Stomach (tissue), 4 donors: Measurements from ENCODE around the gene RRP12.

Experiments used
- POLR2A ChIP-seq, 4 donors: fragments of 450-650 bp; IDR thresholded peaks; one replicate each; pipeline ENCODE4 v1.6.1; 2016; ENCODE audit warnings: antibody characterized with exemption in 4 of 4, control low read depth in 2 of 4, mild to moderate bottlenecking in 1 of 4, moderate library complexity in 1 of 4
- TF ChIP-seq, protein P1 (sequence below), 7 experiments: fragments of 450-650 bp in 4 of 7; fragments of 200-600 bp in 3 of 7; sonication (generic) in 3 of 7; IDR thresholded peaks; one replicate each; pipeline ENCODE4 v1.5.1; 2016 to 2019; ENCODE audit warnings: antibody characterized with exemption in 7 of 7, control low read depth in 2 of 7, mild to moderate bottlenecking in 1 of 7

DNA sequence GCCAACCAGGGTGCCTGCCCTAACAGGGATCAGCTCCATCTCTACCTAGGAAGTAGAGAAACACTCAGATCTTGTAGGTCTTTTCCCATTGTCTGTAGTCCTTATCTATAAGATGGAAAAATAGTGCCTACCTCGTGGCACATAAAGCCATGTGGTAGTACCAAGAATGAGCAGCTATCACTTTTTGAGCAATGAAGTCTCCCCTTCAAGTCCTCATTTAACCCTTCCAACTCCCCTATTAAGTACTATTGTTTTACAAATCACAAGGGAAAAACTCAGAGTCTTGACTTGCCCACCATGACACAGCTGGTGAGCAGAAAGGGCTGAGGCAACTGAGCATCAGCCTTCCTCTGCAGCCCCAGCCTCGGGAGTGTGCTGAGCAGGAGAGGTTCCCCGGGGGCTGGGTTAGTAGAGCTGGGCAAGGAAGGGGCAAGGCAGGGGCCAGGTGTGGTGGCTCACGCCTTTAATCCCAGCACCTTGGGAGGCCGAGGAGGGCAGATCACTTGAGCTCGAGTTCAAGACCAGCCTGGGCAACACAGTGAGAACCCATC lies 69.9 kb downstream of the RRP12 start:
- TF ChIP-seq, protein P1, sequence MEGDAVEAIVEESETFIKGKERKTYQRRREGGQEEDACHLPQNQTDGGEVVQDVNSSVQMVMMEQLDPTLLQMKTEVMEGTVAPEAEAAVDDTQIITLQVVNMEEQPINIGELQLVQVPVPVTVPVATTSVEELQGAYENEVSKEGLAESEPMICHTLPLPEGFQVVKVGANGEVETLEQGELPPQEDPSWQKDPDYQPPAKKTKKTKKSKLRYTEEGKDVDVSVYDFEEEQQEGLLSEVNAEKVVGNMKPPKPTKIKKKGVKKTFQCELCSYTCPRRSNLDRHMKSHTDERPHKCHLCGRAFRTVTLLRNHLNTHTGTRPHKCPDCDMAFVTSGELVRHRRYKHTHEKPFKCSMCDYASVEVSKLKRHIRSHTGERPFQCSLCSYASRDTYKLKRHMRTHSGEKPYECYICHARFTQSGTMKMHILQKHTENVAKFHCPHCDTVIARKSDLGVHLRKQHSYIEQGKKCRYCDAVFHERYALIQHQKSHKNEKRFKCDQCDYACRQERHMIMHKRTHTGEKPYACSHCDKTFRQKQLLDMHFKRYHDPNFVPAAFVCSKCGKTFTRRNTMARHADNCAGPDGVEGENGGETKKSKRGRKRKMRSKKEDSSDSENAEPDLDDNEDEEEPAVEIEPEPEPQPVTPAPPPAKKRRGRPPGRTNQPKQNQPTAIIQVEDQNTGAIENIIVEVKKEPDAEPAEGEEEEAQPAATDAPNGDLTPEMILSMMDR (IDR thresholded peaks at IDR 0.05): no peak
- no peak for TF ChIP-seq POLR2A (IDR thresholded peaks at IDR 0.05)
